Adrenal gland (tissue), 5 donors: ENCODE data around the gene PIAS3.
A peak's percentile ranks its signal among the peaks of the same experiment; 100 is the strongest.

Source experiments
- CTCF ChIP-seq, 6 experiments: fragments of 450-650 bp in 4 of 6; fragments of 200-600 bp in 2 of 6; sonication (generic) in 1 of 6; IDR thresholded peaks; 1 replicate in 5 of 6; 2 replicates in 1 of 6; pipeline versions ENCODE4 v1.5.1 to v1.8.0; 2016 to 2021; ENCODE audit warnings: antibody characterized with exemption in 6 of 6, mild to moderate bottlenecking in 2 of 6, moderate library complexity in 1 of 6
- POLR2A ChIP-seq, 2 donors: fragments of 450-650 bp; IDR thresholded peaks; one replicate each; pipeline ENCODE4 v1.6.1; 2017; ENCODE audit warnings: antibody characterized with exemption in 2 of 2, mild to moderate bottlenecking in 2 of 2, moderate library complexity in 1 of 2
- donor health status: DM: no; HTN: no; CAD: no.

- TF ChIP-seq CTCF (IDR thresholded peaks at IDR 0.05) (peak; percentile 84 to 98 (median 95)), POLR2A (IDR thresholded peaks at IDR 0.05) (peak in 1 of 2 donors; percentile 60)
These were observed 33.0 kb upstream of the PIAS3 start for GRCh38 chr1:145891587-145892485.
